ENCODE data around the gene DOLK.

The DOLK gene

GRCh38 chr9:128903871-128904620 is 43.4 kb downstream of the DOLK start:
- DNase-seq, result no peak

GRCh38 chr9:128903079-128903461 is 44.3 kb downstream of the DOLK start:
- DNase-seq, result no peak

GRCh38 chr9:128902351-128903078 is 44.9 kb downstream of the DOLK start:
- DNase-seq, result peak; percentile 6

- DNase-seq, result no peak
Observed at GRCh38 chr9:128901822-128902221, 45.6 kb downstream of the DOLK start.

GRCh38 chr9:128901379-128901778 is 46.0 kb downstream of the DOLK start:
- no peak for DNase-seq

- DNase-seq, result no peak
Observed at GRCh38 chr9:128899566-128900322, 47.7 kb downstream of the DOLK start.

- no peak for DNase-seq
Observed at GRCh38 chr9:128898845-128899565, 48.4 kb downstream of the DOLK start.

GRCh38 chr9:128898382-128898781 is 49.0 kb downstream of the DOLK start:
- DNase-seq, result no peak

- DNase-seq, result no peak
Observed at GRCh38 chr9:128895556-128895955, 51.8 kb downstream of the DOLK start.

Data from NCI-H510A treated with DMSO at 0.1 percent for 48 hours (cell line).